D721Med (cell line): ENCODE results near the gene C4A.
"Not testable (repeated sequence)": the region's sequence is repeated elsewhere in the genome, so short reads cannot be mapped to it uniquely, and the experiment has no call there.

ENCODE experiments used
- DNase-seq: peaks from one replicate; pipeline ENCODE4 v3.0.0; 2011; ENCODE audit warnings: low spot score; ENCODE audit not compliant: insufficient read length
- FAIRE-seq: peaks from 2 replicates; lab custom pipeline; 2011; peaks lifted over from hg19 to GRCh38; lab: Jason Lieb, UNC
- CTCF ChIP-seq: IDR thresholded peaks from 2 replicates; pipeline ENCODE4 v1.5.1; 2012; ENCODE audit warnings: mild to moderate bottlenecking, control low read depth; ENCODE audit not compliant: insufficient read depth; ENCODE audit errors: missing control alignments

C4A gene

DNA sequence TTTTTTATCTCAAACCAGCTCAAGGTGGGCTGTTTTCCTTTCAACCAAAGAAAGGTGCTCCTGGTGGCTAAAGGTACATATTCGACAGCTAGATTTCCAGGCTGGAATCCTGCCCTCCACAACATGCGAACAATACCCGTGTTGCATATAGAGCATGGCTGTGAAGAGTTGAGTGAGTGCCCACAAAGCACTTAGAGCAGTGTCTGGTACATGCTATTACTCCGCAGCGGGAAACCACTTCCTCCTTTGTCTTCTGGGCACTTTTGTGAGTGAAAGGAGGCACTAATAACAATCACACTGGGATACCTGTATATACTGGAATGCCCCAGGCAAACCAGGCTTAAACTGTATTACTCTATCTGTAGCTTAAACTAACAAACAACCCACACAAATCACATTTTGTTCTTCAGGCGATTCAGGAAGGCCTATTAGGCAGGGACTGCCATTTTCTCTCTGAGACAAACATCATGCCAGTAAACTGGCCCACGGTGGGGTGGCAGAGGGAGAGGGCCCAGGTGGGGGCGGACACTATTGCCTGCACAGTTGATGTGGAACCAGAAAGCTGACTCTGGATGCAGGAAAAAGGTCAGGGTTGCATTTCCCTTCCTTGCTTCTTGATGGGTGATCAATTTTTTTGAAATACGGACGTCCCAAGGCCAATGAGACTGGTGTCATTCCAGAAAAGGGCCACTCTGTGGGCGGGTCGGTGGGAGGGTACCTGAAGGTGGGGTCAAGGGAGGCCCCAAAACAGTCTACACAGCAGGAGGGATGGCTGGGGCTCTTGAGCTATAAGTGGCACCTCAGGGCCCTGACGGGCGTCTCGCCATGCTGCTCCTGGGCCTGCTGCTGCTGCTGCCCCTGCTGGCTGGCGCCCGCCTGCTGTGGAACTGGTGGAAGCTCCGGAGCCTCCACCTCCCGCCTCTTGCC lies 56.0 kb downstream of the C4A start, which contains the start of gene CYP21A2:
CYP21A2 (plus strand) TSS at position 818 of the 927 bp plus-strand sequence; CDS start at position 826, 8 bp downstream.
- not testable (repeated sequence) for DNase-seq, FAIRE-seq

GRCh38 chr6:32038878-32039277 lies 57.0 kb downstream of the C4A start:
- FAIRE-seq, DNase-seq: not testable (repeated sequence)

GRCh38 chr6:32039321-32040274 lies 57.7 kb downstream of the C4A start:
- not testable (repeated sequence) for DNase-seq, FAIRE-seq

- not testable (repeated sequence) for FAIRE-seq, DNase-seq
Observed at GRCh38 chr6:32040299-32041049, 58.6 kb downstream of the C4A start.

GRCh38 chr6:32041050-32041321 lies 59.1 kb downstream of the C4A start:
- not testable (repeated sequence) for DNase-seq, FAIRE-seq

GRCh38 chr6:32041385-32041784 lies 59.5 kb downstream of the C4A start:
- FAIRE-seq, DNase-seq: not testable (repeated sequence)

DNA sequence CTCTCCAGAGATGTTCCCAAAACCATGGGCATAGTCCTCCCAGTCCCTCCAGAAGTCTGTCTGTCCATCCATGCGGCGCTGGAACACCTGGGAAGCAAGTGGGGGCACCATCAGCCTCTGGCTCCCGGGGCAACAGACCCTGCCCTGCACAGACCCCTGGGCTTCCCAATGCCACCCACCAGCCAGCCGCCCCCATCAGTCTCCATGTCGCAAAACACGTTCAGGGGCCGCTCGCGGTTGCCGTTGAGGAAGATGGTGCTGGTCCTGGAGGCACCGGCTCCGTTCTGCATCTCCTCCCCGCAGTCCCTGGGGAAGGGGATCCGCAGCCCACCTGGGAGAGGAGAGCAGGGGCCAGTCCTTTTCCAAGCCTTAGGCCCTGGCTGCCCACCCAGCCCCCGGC lies 60.4 kb downstream of the C4A start:
- FAIRE-seq = not testable (repeated sequence)

DNA sequence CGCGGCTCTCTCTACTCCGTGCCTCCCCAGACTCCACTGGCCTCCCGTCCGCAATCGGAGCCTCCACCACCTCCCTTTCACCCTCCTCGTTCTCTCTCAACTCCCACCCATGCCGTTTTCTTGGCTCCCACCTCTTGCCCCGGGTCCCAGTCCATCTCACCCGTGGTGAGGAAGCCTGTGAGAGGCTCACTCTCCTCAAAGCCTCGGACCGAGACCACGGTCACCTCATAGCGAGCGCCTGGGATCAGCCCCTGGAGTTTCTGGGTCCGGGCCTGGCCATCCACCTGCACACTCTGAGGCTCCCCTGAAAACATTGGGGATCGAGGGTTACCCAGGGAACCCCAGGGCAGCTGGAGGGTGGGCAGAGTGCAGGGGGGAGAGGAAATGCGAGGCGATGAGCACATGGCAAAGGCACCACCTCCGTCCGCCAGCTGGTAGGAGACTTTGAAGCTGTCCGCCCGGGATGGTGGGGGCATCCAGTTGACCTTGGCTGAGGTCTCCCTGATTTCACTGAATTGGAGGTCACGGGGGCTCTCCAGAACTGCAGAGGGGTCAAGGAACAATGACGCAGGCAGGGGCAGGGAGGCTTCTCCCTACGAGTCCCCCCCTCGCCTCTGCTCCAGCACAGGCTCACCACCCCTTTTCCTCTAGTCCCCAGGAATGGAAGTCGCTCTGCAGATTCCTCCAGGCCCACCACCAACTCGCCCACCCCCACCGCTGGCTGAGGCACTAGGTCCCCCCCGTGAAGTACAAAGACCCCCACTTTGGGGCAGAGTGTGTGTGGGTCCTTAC lies 61.9 kb downstream of the C4A start:
- FAIRE-seq, DNase-seq: not testable (repeated sequence)

More for the DNA sequence above, 60.4 kb downstream of the C4A start:
- not testable (repeated sequence) for DNase-seq

GRCh38 chr6:32044916-32045315 lies 63.1 kb downstream of the C4A start:
- DNase-seq, FAIRE-seq: not testable (repeated sequence)

DNA sequence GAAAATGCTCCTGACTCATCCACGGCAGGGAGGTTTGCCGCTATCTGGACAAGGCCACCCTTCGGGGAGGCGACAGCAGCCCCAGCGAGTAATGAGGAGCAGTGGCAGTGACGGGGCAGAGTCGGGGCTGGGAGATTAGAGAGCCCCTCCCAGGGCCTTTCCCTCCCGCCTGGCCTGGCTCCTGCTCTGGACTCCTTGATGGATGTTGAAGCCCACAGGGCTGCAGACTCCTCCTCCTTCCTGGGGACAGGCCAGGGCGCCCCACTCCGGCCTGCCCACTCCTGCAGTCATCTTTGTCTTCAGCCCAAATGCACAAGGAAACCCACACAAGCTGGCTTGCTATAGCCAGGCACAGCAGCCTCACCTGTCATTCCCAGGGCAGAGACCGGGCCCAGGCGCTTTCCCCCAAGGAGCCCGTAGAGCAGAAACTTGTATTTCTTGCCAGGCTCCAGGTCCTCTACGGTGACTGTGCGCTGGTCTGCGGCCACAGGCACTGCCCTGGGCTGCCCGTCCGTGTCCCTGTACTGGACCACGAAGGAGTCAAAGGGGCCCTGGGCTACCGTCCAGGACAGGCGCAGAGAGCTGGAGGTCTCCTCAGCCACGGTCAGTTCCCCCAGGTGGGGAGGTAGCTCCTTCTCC lies 64.1 kb downstream of the C4A start:
- FAIRE-seq = no peak
- no peak for DNase-seq
- TF ChIP-seq CTCF = no peak

DNA sequence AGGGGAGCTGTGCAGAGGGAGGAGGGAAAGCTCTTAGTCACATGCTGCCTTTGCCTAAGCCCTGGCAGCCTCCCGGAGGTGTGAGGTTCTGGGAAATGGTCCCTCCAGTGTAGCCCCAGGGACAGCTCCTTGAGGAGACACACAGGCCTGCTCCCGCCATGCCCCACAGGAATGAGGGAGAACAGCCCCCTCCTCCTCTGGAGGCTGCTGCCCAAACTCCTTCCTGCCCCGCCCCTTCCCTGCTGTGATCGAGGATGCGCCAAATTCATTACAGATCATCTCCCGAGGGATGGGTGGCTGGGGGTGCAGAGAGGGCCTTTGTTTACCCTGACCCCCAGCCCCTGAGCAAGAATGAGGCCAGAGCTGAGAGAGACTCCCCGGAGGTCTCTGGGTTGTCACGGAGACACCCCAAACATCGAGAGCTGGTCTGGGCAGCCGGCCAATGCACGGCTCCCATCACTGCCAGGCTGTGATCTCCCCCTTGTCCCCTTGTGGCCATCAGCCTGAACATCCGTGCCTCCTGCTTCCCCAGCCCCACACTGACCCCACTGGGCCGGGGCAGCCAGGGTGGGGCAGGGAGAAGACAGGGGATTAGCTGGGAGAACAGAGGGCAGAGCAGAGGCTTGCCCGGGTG lies 64.7 kb downstream of the C4A start:
- no peak for DNase-seq
- TF ChIP-seq CTCF = no peak
- no peak for FAIRE-seq
